PC-3 (cell line): ENCODE results near the gene NUP210L.

ENCODE experiments used
- CTCF ChIP-seq: fragments of 300-600 bp; sonication (generic); conservative IDR thresholded peaks from 2 replicates; pipeline ENCODE4 v1.5.1; 2017; ENCODE audit warnings: antibody characterized with exemption, low read depth, mild to moderate bottlenecking, low read length
- EZH2 ChIP-seq: fragments of 300-600 bp; sonication (generic); IDR thresholded peaks from one replicate; pipeline ENCODE4 v1.6.1; 2017; ENCODE audit warnings: antibody characterized with exemption, mild to moderate bottlenecking, low read length; ENCODE audit not compliant: unreplicated experiment
- EZH2phosphoT487 ChIP-seq: fragments of 300-600 bp; sonication (generic); IDR thresholded peaks from 2 replicates; pipeline ENCODE4 v1.6.1; 2018; ENCODE audit warnings: mild to moderate bottlenecking, antibody characterized with exemption, low read length, borderline replicate concordance

DNA sequence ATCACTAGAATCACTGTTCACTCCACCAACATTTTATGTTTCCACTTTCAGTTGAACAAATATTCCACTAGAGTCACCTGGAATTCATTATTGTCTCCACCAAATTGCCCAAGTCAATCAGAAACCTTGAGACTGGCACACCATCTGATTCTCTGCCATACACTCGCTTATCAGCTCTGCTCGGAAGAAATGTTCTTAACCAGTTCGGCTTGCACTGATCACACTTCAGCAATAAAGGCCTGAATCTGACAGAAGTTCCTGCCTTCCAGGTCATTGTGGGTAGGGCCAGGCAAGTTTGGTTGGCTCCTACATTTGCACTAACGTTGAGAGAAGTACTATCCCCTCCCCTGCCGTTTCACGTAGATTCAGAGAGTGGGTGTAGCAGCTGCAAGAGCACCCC is 27.1 kb upstream of the NUP210L start:
- TF ChIP-seq CTCF (no peak), EZH2 (no peak), EZH2phosphoT487 (no peak)
